NK-92 (cell line): ENCODE results near the gene HBEGF.
A peak's percentile ranks its signal among the peaks of the same experiment; 100 is the strongest.

Experiments used
- DNase-seq: peaks from one replicate; lab custom pipeline; 2025; ENCODE audit not compliant: unreplicated experiment; lab: John Stamatoyannopoulos, UW

HBEGF gene

GRCh38 chr5:140305471-140305870 is 40.9 kb downstream of the HBEGF start:
- no peak for DNase-seq

- DNase-seq: no peak
These were observed 42.4 kb downstream of the HBEGF start for GRCh38 chr5:140303966-140304365.

- peak; percentile 62 for DNase-seq
These were observed 43.4 kb downstream of the HBEGF start, which contains the start of gene PFDN1 for GRCh38 chr5:140302786-140303639. TSS of gene PFDN1 (minus strand) at chr5:140303101. CDS start at chr5:140303073, 28 bp downstream.

GRCh38 chr5:140301136-140301535 is 45.3 kb downstream of the HBEGF start:
- no peak for DNase-seq

- no peak for DNase-seq
These were observed 47.3 kb downstream of the HBEGF start for GRCh38 chr5:140299056-140299455.

- no peak for DNase-seq
These were observed 48.2 kb downstream of the HBEGF start for GRCh38 chr5:140298183-140298601.

- no peak for DNase-seq
These were observed 49.1 kb downstream of the HBEGF start for GRCh38 chr5:140297283-140297682.

- DNase-seq: no peak
These were observed 50.1 kb downstream of the HBEGF start for GRCh38 chr5:140296289-140296688.

- no peak for DNase-seq
These were observed 51.0 kb downstream of the HBEGF start for GRCh38 chr5:140295414-140295813.

GRCh38 chr5:140294753-140295152 is 51.6 kb downstream of the HBEGF start:
- DNase-seq: no peak

- DNase-seq: no peak
These were observed 52.6 kb downstream of the HBEGF start for GRCh38 chr5:140293849-140294100.

- DNase-seq: no peak
These were observed 53.1 kb downstream of the HBEGF start for GRCh38 chr5:140293091-140293848.

- DNase-seq: no peak
These were observed 54.0 kb downstream of the HBEGF start for GRCh38 chr5:140292212-140293036.

GRCh38 chr5:140287801-140288521 is 58.4 kb downstream of the HBEGF start:
- DNase-seq: no peak

- no peak for DNase-seq
These were observed 60.0 kb downstream of the HBEGF start for GRCh38 chr5:140286424-140286823.

- DNase-seq: no peak
These were observed 62.4 kb downstream of the HBEGF start for GRCh38 chr5:140284013-140284412.
